Measurements from ENCODE around the gene CARNS1. TPM values are rescaled to one million over a fixed set of nuclear protein-coding genes. Genes with fewer than 3 reads are reported as not detected.

CARNS1 gene
- total RNA-seq, 2 experiments from 2014 or later: 9.9 to 10.0 TPM

- H3K36me3 Mint-ChIP-seq (ENCODE audit: low read depth): peaks cover 35% of the 10 kb centered on the region
- peak in 2 of 14 experiments; percentile 54 to 66 for DNase-seq
- Histone ChIP-seq H3K4me3 (ENCODE audit: low read length) (no peak overlapping the region), H3K27ac (ENCODE audit: low read depth in 1 of 2, low read length in 2 of 2) (peak overlapping the region; percentile 55 to 61), H3K4me1 (ENCODE audit: insufficient read depth, low read length) (peaks cover 69% of the 10 kb centered on the region), H3K9me3 (ENCODE audit: control insufficient read depth in 1 of 2, insufficient read depth in 1 of 2, low read length in 2 of 2) (peaks cover 0 to 5% of the 10 kb centered on the region in 2 experiments), H3K27me3 (ENCODE audit: control insufficient read depth in 1 of 2, insufficient read depth in 2 of 2, low read length in 2 of 2) (peaks cover 0 to 3% of the 10 kb centered on the region in 2 experiments), H3K36me3 (ENCODE audit: insufficient read depth, low read length) (peaks cover 57% of the 10 kb centered on the region)
- TF ChIP-seq CTCF (IDR thresholded peaks at IDR 0.05): no peak
- ChIA-PET CTCF (interaction anchor here (0.8 kb wide), 1 partner anchor 14 kb away, joined by 3 read pairs; no protein-coding TSS in a partner anchor), POLR2A (interaction anchor here (0.8 to 3.1 kb wide), 9 partner anchors 12 to 86 kb away, joined by 3 to 22 read pairs (median 4); partner anchors contain the start of genes AIP, PTPRCAP and RPS6KB2)
- H3K27me3 Mint-ChIP-seq: no peaks in the 10 kb centered on the region
- peaks cover 42% of the 10 kb centered on the region for H3K4me1 Mint-ChIP-seq (ENCODE audit: low read depth)
- intact Hi-C loops (cut with DNase I, micrococcal nuclease): loop anchor here in 1 of 2 experiments (10.0 kb wide), 1 partner anchor 208 kb away; the partner anchor contains the start of gene NDUFV1
- peak overlapping the region; percentile 84 for H3K4me3 Mint-ChIP-seq
- no peak for ATAC-seq (ENCODE audit: poor library complexity)
- no peaks in the 10 kb centered on the region for H3K9me3 Mint-ChIP-seq
- H3K27ac Mint-ChIP-seq: peak overlapping the region; percentile 84
These were observed 18.7 kb upstream of the CARNS1 start for GRCh38 chr11:67396587-67397389.

- intact Hi-C loops (cut with DNase I, micrococcal nuclease): loop anchor here in 1 of 2 experiments (10.0 kb wide), 1 partner anchor 207 kb away; the partner anchor contains the start of gene NDUFV1
- H3K4me1 ChIP-seq (ENCODE audit: insufficient read depth, low read length): peaks cover 72% of the 10 kb centered on the region
- DNase-seq: no peak
- CTCF ChIA-PET: interaction anchor here (0.7 kb wide), 1 partner anchor 68 kb away, joined by 3 read pairs; no protein-coding TSS in a partner anchor
- H3K27ac Mint-ChIP-seq: peak overlapping the region; percentile 84
- TF ChIP-seq CTCF (IDR thresholded peaks at IDR 0.05): no peak
- H3K27me3 Mint-ChIP-seq: no peaks in the 10 kb centered on the region
- H3K4me3 ChIP-seq (ENCODE audit: low read length): no peak overlapping the region
- POLR2A ChIA-PET: interaction anchor here (1.0 to 3.1 kb wide), 3 partner anchors 11 to 40 kb away, joined by 3 to 22 read pairs (median 13); partner anchors contain the start of gene PTPRCAP
- no peak for ATAC-seq (ENCODE audit: poor library complexity)
- peaks cover 0 to 3% of the 10 kb centered on the region in 2 experiments for H3K27me3 ChIP-seq (ENCODE audit: control insufficient read depth in 1 of 2, insufficient read depth in 2 of 2, low read length in 2 of 2)
- H3K4me1 Mint-ChIP-seq (ENCODE audit: low read depth): peaks cover 42% of the 10 kb centered on the region
- H3K9me3 ChIP-seq (ENCODE audit: control insufficient read depth in 1 of 2, insufficient read depth in 1 of 2, low read length in 2 of 2): peaks cover 0 to 5% of the 10 kb centered on the region in 2 experiments
- peaks cover 35% of the 10 kb centered on the region for H3K36me3 Mint-ChIP-seq (ENCODE audit: low read depth)
- peak overlapping the region; percentile 60 for H3K4me3 Mint-ChIP-seq
- H3K9me3 Mint-ChIP-seq: no peaks in the 10 kb centered on the region
- peaks cover 57% of the 10 kb centered on the region for H3K36me3 ChIP-seq (ENCODE audit: insufficient read depth, low read length)
- peak overlapping the region; percentile 55 to 61 for H3K27ac ChIP-seq (ENCODE audit: low read depth in 1 of 2, low read length in 2 of 2)
These were observed 17.9 kb upstream of the CARNS1 start for GRCh38 chr11:67397536-67397935.

- intact Hi-C loops (cut with DNase I, micrococcal nuclease): loop anchor here in 1 of 2 experiments (10.0 kb wide), 1 partner anchor 207 kb away; the partner anchor contains the start of gene NDUFV1
These were observed 17.4 kb upstream of the CARNS1 start for GRCh38 chr11:67397986-67398660.

More at GRCh38 chr11:67397986-67398660, 17.4 kb upstream of the CARNS1 start:
- DNase-seq (no peak), ATAC-seq (ENCODE audit: poor library complexity) (no peak)
- Mint-ChIP-seq H3K27ac (peak overlapping the region; percentile 84), H3K4me3 (peak overlapping the region; percentile 60), H3K4me1 (ENCODE audit: low read depth) (peaks cover 39% of the 10 kb centered on the region), H3K27me3 (no peaks in the 10 kb centered on the region), H3K9me3 (no peaks in the 10 kb centered on the region), H3K36me3 (ENCODE audit: low read depth) (peaks cover 35% of the 10 kb centered on the region)
- Histone ChIP-seq H3K4me3 (ENCODE audit: low read length) (no peak overlapping the region), H3K27ac (ENCODE audit: low read depth in 1 of 2, low read length in 2 of 2) (peak overlapping the region; percentile 60 to 61), H3K4me1 (ENCODE audit: insufficient read depth, low read length) (peaks cover 74% of the 10 kb centered on the region), H3K27me3 (ENCODE audit: control insufficient read depth in 1 of 2, insufficient read depth in 2 of 2, low read length in 2 of 2) (peaks cover 0 to 3% of the 10 kb centered on the region in 2 experiments), H3K36me3 (ENCODE audit: insufficient read depth, low read length) (peaks cover 57% of the 10 kb centered on the region), H3K9me3 (ENCODE audit: control insufficient read depth in 1 of 2, insufficient read depth in 1 of 2, low read length in 2 of 2) (peaks cover 0 to 5% of the 10 kb centered on the region in 2 experiments)
- POLR2A ChIA-PET: interaction anchor here (2.2 to 3.1 kb wide), 2 partner anchors 11 to 39 kb away, joined by 13 to 22 read pairs; partner anchors contain the start of gene PTPRCAP
- CTCF ChIA-PET: interaction anchor here (0.7 kb wide), 1 partner anchor 67 kb away, joined by 3 read pairs; no protein-coding TSS in a partner anchor
- no peak for TF ChIP-seq CTCF (IDR thresholded peaks at IDR 0.05)
